Mesenchymal stem cell (in vitro differentiated cells and primary cell): ENCODE measurements around the gene CAMK2G.

ENCODE experiments used
- DNase-seq: peaks from one replicate; pipeline ENCODE4 v3.0.0-alpha.2; 2013
- H2AFZ ChIP-seq: one replicate; pipeline ENCODE4 v1.6.1; 2013; ENCODE audit warnings: low read depth, mild to moderate bottlenecking, control low read depth, inconsistent platforms, low read length, moderate library complexity
- H2AK5ac ChIP-seq: 2 replicates; pipeline ENCODE4 v1.6.1; 2013; ENCODE audit warnings: low read length, moderate library complexity, mild to moderate bottlenecking, inconsistent platforms; ENCODE audit not compliant: severe bottlenecking
- H2BK120ac ChIP-seq: one replicate; pipeline ENCODE4 v1.6.1; 2013; ENCODE audit warnings: low read depth, mild to moderate bottlenecking, inconsistent platforms, low read length, moderate library complexity
- H2BK12ac ChIP-seq, 2 experiments: one replicate each; pipeline ENCODE4 v1.6.1; 2013; ENCODE audit warnings: inconsistent platforms in 2 of 2, low read length in 2 of 2, mild to moderate bottlenecking in 2 of 2, moderate library complexity in 2 of 2, control low read depth in 1 of 2
- H2BK15ac ChIP-seq: one replicate; pipeline ENCODE4 v1.6.1; 2013; ENCODE audit warnings: mild to moderate bottlenecking, low read depth, inconsistent platforms; ENCODE audit not compliant: poor library complexity, severe bottlenecking
- H2BK5ac ChIP-seq: 2 replicates; pipeline ENCODE4 v1.6.1; 2013; ENCODE audit warnings: low read depth, mild to moderate bottlenecking, low read length, control low read depth, inconsistent platforms; ENCODE audit not compliant: poor library complexity, severe bottlenecking
- H3K14ac ChIP-seq, 2 experiments: one replicate each; pipeline ENCODE4 v1.6.1; 2013; ENCODE audit warnings: inconsistent platforms in 2 of 2, low read length in 2 of 2, control low read depth in 1 of 2, mild to moderate bottlenecking in 1 of 2, moderate library complexity in 1 of 2
- H3K18ac ChIP-seq, 2 experiments: one replicate each; pipeline ENCODE4 v1.6.1; 2013; ENCODE audit warnings: inconsistent platforms in 2 of 2, low read length in 2 of 2, control low read depth in 1 of 2, low read depth in 1 of 2, mild to moderate bottlenecking in 1 of 2
- H3K23ac ChIP-seq, 2 experiments: one replicate each; pipeline ENCODE4 v1.6.1; 2013; ENCODE audit warnings: inconsistent platforms in 2 of 2, low read length in 2 of 2, mild to moderate bottlenecking in 2 of 2, moderate library complexity in 2 of 2, control low read depth in 1 of 2
- H3K27ac ChIP-seq: 2 replicates; pipeline ENCODE4 v1.5.1; 2013; ENCODE audit warnings: mild to moderate bottlenecking, moderate library complexity, low read length, control low read depth, inconsistent platforms; ENCODE audit not compliant: poor library complexity, severe bottlenecking
- H3K27me3 ChIP-seq, 2 experiments: 2 replicates each; pipeline versions ENCODE4 v1.6.1 to v1.7.0; 2013; ENCODE audit warnings: low read length in 2 of 2, mild to moderate bottlenecking in 2 of 2, moderate library complexity in 2 of 2, control low read depth in 1 of 2, inconsistent platforms in 1 of 2; ENCODE audit not compliant: control insufficient read depth in 1 of 2, insufficient read depth in 1 of 2
- H3K36me3 ChIP-seq, 2 experiments: 2 replicates each; pipeline versions ENCODE4 v1.6.1 to v1.7.0; 2013; ENCODE audit warnings: low read length in 2 of 2, control low read depth in 1 of 2, inconsistent platforms in 1 of 2, low read depth in 1 of 2, mild to moderate bottlenecking in 1 of 2; ENCODE audit not compliant: insufficient read depth in 2 of 2, control insufficient read depth in 1 of 2
- H3K4ac ChIP-seq, 2 experiments: one replicate each; pipeline ENCODE4 v1.6.1; 2013; ENCODE audit warnings: inconsistent platforms in 2 of 2, low read length in 2 of 2, mild to moderate bottlenecking in 2 of 2, moderate library complexity in 2 of 2, control low read depth in 1 of 2, low read depth in 1 of 2
- H3K4me1 ChIP-seq: 2 replicates; pipeline ENCODE4 v1.6.1; 2013; ENCODE audit warnings: low read depth, low read length, control low read depth; ENCODE audit not compliant: control insufficient read depth, insufficient read depth
- H3K4me2 ChIP-seq: 2 replicates; pipeline ENCODE4 v1.6.1; 2013; ENCODE audit warnings: low read length, mild to moderate bottlenecking, inconsistent platforms; ENCODE audit not compliant: poor library complexity, severe bottlenecking
- H3K4me3 ChIP-seq, 2 experiments: 2 replicates each; pipeline versions ENCODE4 v1.5.1 to v1.7.0; 2013; ENCODE audit warnings: low read length in 2 of 2, mild to moderate bottlenecking in 2 of 2, control low read depth in 1 of 2, low read depth in 1 of 2; ENCODE audit not compliant: insufficient read depth in 1 of 2
- H3K79me1 ChIP-seq: replicated peaks from 2 replicates; pipeline ENCODE4 v1.6.1; 2013; ENCODE audit warnings: mild to moderate bottlenecking, control low read depth, low read length, inconsistent platforms; ENCODE audit not compliant: poor library complexity, severe bottlenecking
- H3K9ac ChIP-seq: 2 replicates; pipeline ENCODE4 v1.7.0; 2013; ENCODE audit warnings: mild to moderate bottlenecking, low read length, moderate library complexity
- H3K9me3 ChIP-seq: 2 replicates; pipeline ENCODE4 v1.7.0; 2013; ENCODE audit warnings: mild to moderate bottlenecking, low read length; ENCODE audit not compliant: control insufficient read depth
- H4K8ac ChIP-seq: one replicate; pipeline ENCODE4 v1.6.1; 2013; ENCODE audit warnings: inconsistent platforms, mild to moderate bottlenecking, low read length, moderate library complexity
- H4K91ac ChIP-seq: one replicate; pipeline ENCODE4 v1.6.1; 2013; ENCODE audit warnings: mild to moderate bottlenecking, low read length, inconsistent platforms
- WGBS: methylation state at CpG from one replicate; pipeline ENCODE4 v1.1.7; 2013; ENCODE audit warnings: mixed read lengths; 5-methylcytosine and 5-hydroxymethylcytosine counted together

Gene CAMK2G

DNA sequence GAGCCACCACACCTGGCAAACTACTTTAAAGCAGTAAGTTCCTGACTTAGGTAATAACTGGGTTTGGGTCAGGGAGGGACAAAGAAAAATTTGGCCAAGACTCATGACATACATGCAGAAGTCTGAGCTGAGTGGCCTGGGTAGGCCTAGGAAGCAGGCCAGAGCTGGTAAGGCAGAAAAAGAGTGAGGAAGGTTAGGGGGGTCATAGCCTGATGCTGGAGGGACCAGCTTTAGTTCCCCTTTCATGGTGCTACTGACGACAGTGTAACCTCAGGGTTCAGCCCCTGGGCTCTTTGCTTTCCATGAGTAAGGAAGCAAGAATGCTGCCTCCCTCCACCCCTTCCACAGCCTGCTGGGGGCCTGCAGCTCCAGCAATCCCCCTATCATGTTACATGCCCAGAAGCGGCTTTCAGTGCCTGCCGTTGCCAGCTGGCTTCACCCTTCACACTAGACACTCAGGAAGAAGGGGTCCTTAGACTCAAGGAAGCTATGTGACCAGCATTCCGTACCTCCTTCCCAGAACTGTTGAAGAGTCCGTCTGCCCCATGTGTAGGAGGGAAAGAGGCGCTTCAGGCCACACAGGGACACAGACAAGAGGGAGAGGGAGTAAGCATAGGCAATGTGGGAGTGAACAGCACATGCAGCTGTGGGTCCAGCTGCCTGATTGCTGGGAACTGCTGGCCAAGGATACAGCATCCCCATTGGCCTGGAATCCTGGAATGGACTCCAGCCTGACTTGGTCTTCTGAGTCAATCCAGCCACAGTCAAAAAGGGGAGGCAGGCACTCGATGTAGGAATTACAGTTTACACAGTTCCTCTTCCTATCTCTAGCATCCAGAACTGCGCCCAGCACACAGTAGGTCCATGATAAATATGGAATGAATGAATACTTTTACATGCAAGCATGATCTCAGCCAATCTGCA lies 32.4 kb upstream of the CAMK2G start:
- Histone ChIP-seq H4K8ac (peak overlapping the region; percentile 81), H3K4ac (peak overlapping the region; percentile 69 to 99), H4K91ac (peak overlapping the region; percentile 71), H3K18ac (peak overlapping the region; percentile 87 to 98), H3K27ac (peak overlapping the region; percentile 90), H3K9me3 (no peaks in the 10 kb centered on the region), H3K23ac (no peak overlapping the region), H2BK15ac (peak overlapping the region; percentile 12), H2BK5ac (peak overlapping the region; percentile 85), H3K14ac (no peak overlapping the region), H2AFZ (no peak overlapping the region), H3K79me1 (no peaks in the 10 kb centered on the region), H3K4me3 (peak overlapping the region in 1 of 2 experiments; percentile 10), H2BK12ac (peak overlapping the region; percentile 66 to 78), H3K36me3 (peaks cover 0 to under 1% of the 10 kb centered on the region in 2 experiments), H3K27me3 (no peaks in the 10 kb centered on the region), H3K4me1 (peaks cover 27% of the 10 kb centered on the region), H3K9ac (peak overlapping the region; percentile 83), H3K4me2 (no peak overlapping the region), H2AK5ac (peak overlapping the region; percentile 99), H2BK120ac (peak overlapping the region; percentile 73)
- 0% methylated on average over 7 of the region's 8 CpGs for WGBS
- peak; percentile 99 for DNase-seq

DNA sequence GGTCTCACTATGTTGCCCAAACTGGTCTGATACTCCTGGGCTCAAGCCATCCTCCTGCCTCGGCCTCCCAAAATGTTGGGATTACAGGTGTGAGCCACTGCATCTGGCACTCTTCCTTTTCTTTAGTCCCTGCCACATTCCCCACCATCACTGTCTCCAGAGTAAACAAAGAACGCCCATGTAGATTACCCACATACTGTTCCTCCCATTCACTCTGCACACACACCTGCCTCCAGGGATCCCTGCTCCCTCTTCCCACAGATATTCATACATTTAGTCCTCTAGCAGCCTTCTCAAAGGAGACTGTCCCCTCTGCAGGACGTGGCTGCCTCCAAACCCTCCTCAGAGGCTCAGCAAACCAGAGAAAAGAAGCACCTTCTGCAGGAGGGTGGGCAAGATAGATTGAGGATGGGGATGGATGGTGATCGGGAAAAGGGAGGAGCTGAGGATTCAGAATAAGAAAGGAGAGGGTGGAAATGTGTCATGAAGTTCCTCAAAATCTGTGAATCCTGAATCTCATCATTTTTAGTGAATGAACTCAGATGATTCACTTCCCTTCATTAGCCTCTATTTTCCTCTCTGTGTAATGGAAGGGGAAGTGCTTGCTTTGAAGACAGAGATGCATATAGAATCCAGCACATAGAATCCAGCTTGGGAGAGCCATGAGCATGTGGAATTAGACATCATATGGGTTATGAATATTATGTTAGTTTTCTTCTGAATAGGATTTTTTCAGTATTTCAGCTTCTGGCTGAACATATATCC lies 31.1 kb upstream of the CAMK2G start:
- Histone ChIP-seq H2BK15ac (peak overlapping the region; percentile 62), H2AFZ (no peak overlapping the region), H3K79me1 (no peaks in the 10 kb centered on the region), H3K36me3 (no peaks in the 10 kb centered on the region), H3K4me2 (no peak overlapping the region), H3K4me3 (no peak overlapping the region), H3K23ac (no peak overlapping the region), H3K14ac (peak overlapping the region; percentile 35 to 36), H3K27ac (peak overlapping the region; percentile 90), H4K8ac (peak overlapping the region; percentile 80), H3K9ac (peak overlapping the region; percentile 83), H4K91ac (peak overlapping the region; percentile 84), H3K4me1 (peaks cover 27% of the 10 kb centered on the region), H2BK120ac (peak overlapping the region; percentile 73), H3K18ac (peak overlapping the region; percentile 84 to 98), H3K9me3 (no peaks in the 10 kb centered on the region), H3K4ac (peak overlapping the region; percentile 52 to 64), H2AK5ac (peak overlapping the region; percentile 100), H3K27me3 (no peaks in the 10 kb centered on the region), H2BK12ac (peak overlapping the region; percentile 95 to 99), H2BK5ac (peak overlapping the region; percentile 68)
- DNase-seq, result no peak
- WGBS, result 74% methylated on average over 4 of the region's 4 CpGs

DNA sequence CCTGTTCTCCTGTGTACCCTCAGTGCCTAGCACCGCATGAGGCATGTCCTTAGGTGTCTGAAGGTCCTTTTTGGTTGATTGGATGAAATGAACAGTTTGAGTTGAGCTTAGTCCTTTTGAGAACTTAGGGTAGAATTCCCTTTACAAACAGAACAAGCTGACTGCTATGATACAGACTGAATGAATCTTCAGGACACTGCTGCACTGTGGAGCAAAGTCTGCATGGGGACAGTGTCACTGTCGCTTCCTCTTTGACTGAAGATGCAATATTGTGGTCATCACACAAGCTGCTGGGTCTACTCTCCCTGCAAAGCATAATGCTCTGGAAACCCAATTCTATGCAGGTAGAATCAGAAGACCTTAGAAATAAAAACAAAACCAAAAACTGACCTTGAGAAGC lies 28.0 kb upstream of the CAMK2G start:
- Histone ChIP-seq H3K14ac (no peak overlapping the region), H3K9me3 (no peaks in the 10 kb centered on the region), H2BK12ac (peak overlapping the region; percentile 8 to 60), H3K23ac (no peak overlapping the region), H3K27me3 (no peaks in the 10 kb centered on the region), H2BK15ac (no peak overlapping the region), H3K79me1 (no peaks in the 10 kb centered on the region), H4K91ac (no peak overlapping the region), H3K9ac (no peak overlapping the region), H3K4me2 (no peak overlapping the region), H2AFZ (no peak overlapping the region), H4K8ac (no peak overlapping the region), H2AK5ac (peak overlapping the region; percentile 23), H3K27ac (no peak overlapping the region), H2BK5ac (no peak overlapping the region), H3K4me3 (no peak overlapping the region), H3K4ac (peak overlapping the region in 1 of 2 experiments; percentile 76), H3K4me1 (peaks cover 22% of the 10 kb centered on the region), H3K36me3 (no peaks in the 10 kb centered on the region), H3K18ac (peak overlapping the region; percentile 63 to 67), H2BK120ac (no peak overlapping the region)
- WGBS, result 100% methylated on average over 2 of the region's 2 CpGs
- DNase-seq, result no peak

DNA sequence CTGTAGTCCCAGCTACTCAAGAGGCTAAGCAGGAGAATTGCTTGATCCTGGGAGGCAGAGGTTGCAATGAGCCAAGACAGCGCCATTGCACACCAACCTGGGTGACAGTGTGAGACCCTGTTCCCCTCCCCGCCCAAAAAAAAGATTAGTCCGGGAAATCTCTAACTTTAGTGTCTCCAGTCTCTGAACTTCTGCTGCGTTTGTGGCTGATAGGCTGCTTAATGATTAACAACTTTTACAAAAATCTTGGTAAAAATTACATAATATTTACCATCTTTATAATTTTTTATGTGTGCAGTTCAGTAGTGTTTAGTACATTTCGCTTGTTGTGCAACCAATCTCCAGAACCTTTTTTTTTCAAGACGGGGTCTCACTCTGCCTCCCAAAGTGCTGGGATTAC lies 26.9 kb upstream of the CAMK2G start:
- H3K23ac ChIP-seq, result no peak overlapping the region
- WGBS, result 100% methylated on average over 3 of the region's 6 CpGs

More for the DNA sequence above, 26.9 kb upstream of the CAMK2G start:
- Histone ChIP-seq H2BK5ac (no peak overlapping the region), H3K79me1 (no peaks in the 10 kb centered on the region), H3K14ac (no peak overlapping the region), H2AK5ac (peak overlapping the region; percentile 82), H3K4ac (peak overlapping the region in 1 of 2 experiments; percentile 43), H3K36me3 (no peaks in the 10 kb centered on the region), H2BK120ac (no peak overlapping the region), H2BK15ac (no peak overlapping the region), H3K4me1 (peaks cover 17% of the 10 kb centered on the region), H4K91ac (no peak overlapping the region), H3K4me2 (no peak overlapping the region), H3K9ac (no peak overlapping the region), H3K9me3 (no peaks in the 10 kb centered on the region), H3K4me3 (no peak overlapping the region), H3K27me3 (no peaks in the 10 kb centered on the region), H2BK12ac (peak overlapping the region; percentile 33 to 85), H2AFZ (no peak overlapping the region), H3K27ac (peak overlapping the region; percentile 73), H4K8ac (no peak overlapping the region), H3K18ac (peak overlapping the region; percentile 40 to 59)
- DNase-seq, result no peak
